A549 treated with ZK216348 at 1 μM for 4 hours (cell line): Measurements from ENCODE around the gene ACSS2. TPM values are rescaled to one million over a fixed set of nuclear protein-coding genes. Genes with fewer than 3 reads are reported as not detected.

Experiments
- total RNA-seq: library from RNA; stranded (reverse); fragments of 200-300 nt; extraction: Qiagen RNA extraction; gene quantifications from 5 replicates; pipeline ENCODE4 v1.2.3, GENCODE V29; 2022; ENCODE audit warnings: low read depth

The ACSS2 gene
- 7.9 to 9.7 TPM (median 9.5 TPM) in 5 replicates for total RNA-seq

DNA sequence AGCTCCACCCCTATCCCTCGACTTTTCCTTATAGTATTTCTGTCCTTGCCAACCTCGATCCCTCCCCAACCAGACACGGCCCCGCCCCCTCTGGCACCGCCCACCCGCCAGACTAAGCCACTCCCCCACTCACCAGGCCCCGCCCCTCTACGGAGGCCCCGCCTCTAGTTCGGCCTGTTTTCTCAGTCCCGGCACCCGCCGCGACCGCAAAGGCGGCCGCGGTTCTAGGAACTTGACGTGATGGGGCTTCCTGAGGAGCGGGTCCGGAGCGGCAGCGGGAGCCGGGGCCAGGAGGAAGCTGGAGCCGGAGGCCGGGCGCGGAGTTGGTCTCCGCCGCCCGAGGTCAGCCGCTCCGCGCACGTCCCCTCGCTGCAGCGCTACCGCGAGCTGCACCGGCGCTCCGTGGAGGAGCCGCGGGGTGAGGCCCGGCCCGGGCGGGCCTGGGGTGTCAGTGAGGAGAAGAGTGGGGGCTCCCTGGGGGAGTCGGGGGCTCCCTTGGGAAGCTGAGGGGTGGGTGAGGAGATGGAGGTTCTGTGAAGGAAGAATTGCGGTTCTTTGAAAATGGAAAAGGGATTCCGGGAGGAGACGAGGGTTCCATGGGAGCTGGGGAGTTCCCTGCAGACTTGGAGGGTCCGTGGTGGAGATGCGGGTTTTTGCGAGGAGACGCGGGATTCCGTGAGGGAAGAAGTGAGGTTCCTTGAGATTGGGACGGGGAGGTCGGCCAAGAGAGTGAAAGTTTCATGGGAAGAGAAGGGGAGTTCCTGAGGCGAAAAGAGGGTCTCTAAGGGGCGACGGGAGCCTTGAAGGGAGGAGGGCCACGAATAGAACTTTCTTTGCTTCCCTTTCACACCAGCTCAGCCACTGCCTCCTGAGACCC, at the start of gene ACSS2:
ACSS2 (plus strand) TSS at position 207 of the 877 bp plus-strand sequence; CDS start at position 241, 34 bp downstream.

DNA sequence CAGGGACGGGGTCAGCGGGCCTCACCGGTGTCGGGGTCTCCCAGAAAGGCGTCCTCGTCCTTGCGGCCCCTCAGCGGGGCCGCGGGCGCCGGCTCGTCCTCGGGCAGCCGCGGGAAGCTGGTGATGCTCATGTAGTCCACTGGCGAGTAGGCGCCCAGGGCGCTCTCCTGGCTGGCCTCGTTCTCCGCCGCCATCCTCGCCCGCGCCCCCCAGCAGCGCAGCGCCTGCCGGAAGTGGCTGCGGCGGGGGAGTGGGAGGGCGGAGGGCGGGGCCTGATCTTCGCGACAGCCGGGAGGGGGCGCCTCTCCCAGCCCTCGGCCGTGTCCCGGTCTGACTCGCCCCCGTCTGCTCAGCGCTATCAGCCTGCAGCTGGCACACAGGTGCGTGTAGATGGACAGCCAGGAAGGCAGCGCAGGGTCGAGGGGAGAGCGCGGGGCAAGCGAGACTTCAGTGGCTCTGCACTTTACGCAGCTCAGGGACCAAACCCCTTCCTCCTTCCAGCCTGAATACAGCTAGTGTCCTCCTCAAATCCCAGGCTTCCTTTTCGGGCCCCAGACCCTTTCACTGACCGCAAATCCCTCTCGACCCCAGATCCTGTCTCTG, 3.7 kb upstream of the ACSS2 start, which contains the start of gene GGT7:
GGT7 (minus strand) TSS at position 235 of the 603 bp plus-strand sequence; CDS start at position 194, 41 bp downstream.

GRCh38 chr20:34955231-34956040, 79.0 kb downstream of the ACSS2 start, which contains the start of the genes GSS and MYH7B:
TSS of gene GSS (minus strand) at chr20:34955806. CDS start at chr20:34951852, 3,954 bp downstream.
TSS of gene MYH7B (plus strand) at chr20:34955868. CDS start at chr20:34978006, 22,138 bp downstream.

Other genes with a start within 250 kb of the ACSS2 start
- 18.8 to 30.7 TPM (median 26.6 TPM) in 5 replicates for gene PIGU, start 199.5 kb upstream of the ACSS2 start, total RNA-seq
- gene TP53INP2, start 172.3 kb upstream of the ACSS2 start, total RNA-seq = 5.8 to 8.6 TPM (median 8.4 TPM) in 5 replicates
- gene NCOA6, start 51.0 kb upstream of the ACSS2 start, total RNA-seq = 18.7 to 21.6 TPM (median 19.8 TPM) in 5 replicates
- 4.8 to 9.1 TPM (median 7.1 TPM) in 5 replicates for gene GGT7, start 3.8 kb upstream of the ACSS2 start, total RNA-seq
- gene GSS, start 79.2 kb downstream of the ACSS2 start, total RNA-seq = 50.9 to 58.7 TPM (median 55.9 TPM) in 5 replicates
- 0.13 to 0.25 TPM (median 0.18 TPM) in 3 of 5 replicates, not detected in the others for gene MYH7B, start 79.3 kb downstream of the ACSS2 start, total RNA-seq
- gene TRPC4AP, start 216.2 kb downstream of the ACSS2 start, total RNA-seq = 41.9 to 62.4 TPM (median 61.0 TPM) in 5 replicates